GM19035 (cell line): Measurements from ENCODE around the gene MRC1.
"Not testable (repeated sequence)": the region's sequence is repeated elsewhere in the genome, so short reads cannot be mapped to it uniquely, and the experiment has no call there.

Experiments used
- ATAC-seq: cut with Tn5 transposase; IDR thresholded peaks from one replicate; pipeline ENCODE4 v1.9.1; 2021; ENCODE audit not compliant: unreplicated experiment

Gene MRC1

GRCh38 chr10:17891435-17891834, 82.3 kb downstream of the MRC1 start:
- no peak for ATAC-seq

- ATAC-seq, result no peak
Observed at GRCh38 chr10:17904564-17904963, 95.4 kb downstream of the MRC1 start.

GRCh38 chr10:17905491-17905890, 96.3 kb downstream of the MRC1 start:
- no peak for ATAC-seq

GRCh38 chr10:17906002-17906401, 96.9 kb downstream of the MRC1 start:
- ATAC-seq, result no peak

- no peak for ATAC-seq
Observed at GRCh38 chr10:17907641-17908040, 98.5 kb downstream of the MRC1 start.

- ATAC-seq, result no peak
Observed at GRCh38 chr10:17910125-17910789, 101.1 kb downstream of the MRC1 start.

- no peak for ATAC-seq
Observed at GRCh38 chr10:17912754-17913153, 103.6 kb downstream of the MRC1 start.

- ATAC-seq, result no peak
Observed at GRCh38 chr10:17913604-17914003, 104.5 kb downstream of the MRC1 start.

- no peak for ATAC-seq
Observed at GRCh38 chr10:17914169-17915045, 105.3 kb downstream of the MRC1 start.

GRCh38 chr10:17915181-17915580, 106.0 kb downstream of the MRC1 start:
- no peak for ATAC-seq

- no peak for ATAC-seq
Observed at GRCh38 chr10:17918187-17918903, 109.2 kb downstream of the MRC1 start.

- no peak for ATAC-seq
Observed at GRCh38 chr10:17921378-17921777, 112.2 kb downstream of the MRC1 start.

- no peak for ATAC-seq
Observed at GRCh38 chr10:17923728-17924127, 114.6 kb downstream of the MRC1 start.

- ATAC-seq, result no peak
Observed at GRCh38 chr10:17943033-17943745, 134.0 kb downstream of the MRC1 start.

- not testable (repeated sequence) for ATAC-seq
Observed at GRCh38 chr10:17950269-17950668, 141.1 kb downstream of the MRC1 start.

GRCh38 chr10:17950726-17951125, 141.6 kb downstream of the MRC1 start:
- ATAC-seq, result no peak

GRCh38 chr10:17951868-17952371, 142.8 kb downstream of the MRC1 start, which contains the start of gene SLC39A12:
Gene SLC39A12 (plus strand): TSS chr10:17951918. CDS start chr10:17953277, 1,359 bp downstream.
- ATAC-seq, result no peak

- ATAC-seq, result not testable (repeated sequence)
Observed at GRCh38 chr10:17954372-17954771, 145.2 kb downstream of the MRC1 start.

- ATAC-seq, result no peak
Observed at GRCh38 chr10:17954861-17955260, 145.7 kb downstream of the MRC1 start.

GRCh38 chr10:17958049-17958448, 148.9 kb downstream of the MRC1 start:
- no peak for ATAC-seq

- ATAC-seq, result no peak
Observed at GRCh38 chr10:17959870-17960269, 150.7 kb downstream of the MRC1 start.
